GM21447 (cell line): Measurements from ENCODE around the gene TSPAN14.

Experiments used
- ATAC-seq: cut with Tn5 transposase; IDR thresholded peaks from one replicate; pipeline ENCODE4 v1.9.1; 2021; ENCODE audit not compliant: unreplicated experiment

Gene TSPAN14

DNA sequence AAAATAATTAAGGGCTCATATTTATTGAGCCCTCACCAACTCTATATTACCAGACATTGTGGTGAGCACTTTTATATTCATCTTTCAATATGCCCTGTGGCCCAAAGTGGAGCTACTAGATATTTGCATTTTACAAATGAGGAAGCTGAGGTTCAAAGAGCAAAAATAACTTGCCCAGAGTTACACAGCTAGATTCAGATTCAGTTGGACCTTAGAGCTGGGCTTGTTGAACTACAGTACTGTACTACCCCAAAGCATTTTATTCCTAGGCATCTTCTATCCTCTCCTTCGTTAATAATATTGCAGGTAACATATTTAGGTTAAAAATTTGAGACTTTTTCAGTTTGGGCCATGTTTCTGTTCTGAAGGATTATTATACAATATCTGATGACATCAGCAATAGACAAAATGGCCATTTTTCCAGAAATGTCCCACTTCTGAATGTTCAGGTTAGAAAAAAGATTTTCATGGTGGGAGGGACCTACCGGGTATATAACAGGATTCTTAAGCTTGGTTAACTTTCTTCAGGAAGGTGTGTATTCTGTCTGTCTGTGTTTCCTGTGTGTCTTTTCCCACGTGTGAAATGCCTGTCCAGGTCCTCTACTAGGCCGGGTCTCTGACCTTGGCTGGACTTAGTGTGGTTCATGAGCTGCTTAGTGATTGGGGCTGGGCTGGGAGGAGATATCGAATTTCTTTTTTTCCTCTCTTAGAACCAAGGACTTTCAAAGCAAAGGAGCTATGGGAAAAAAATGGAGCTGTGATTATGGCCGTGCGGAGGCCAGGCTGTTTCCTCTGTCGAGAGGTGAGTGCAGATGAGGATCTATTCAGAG, 32.2 kb upstream of the TSPAN14 start:
- ATAC-seq = peak; percentile 95

DNA sequence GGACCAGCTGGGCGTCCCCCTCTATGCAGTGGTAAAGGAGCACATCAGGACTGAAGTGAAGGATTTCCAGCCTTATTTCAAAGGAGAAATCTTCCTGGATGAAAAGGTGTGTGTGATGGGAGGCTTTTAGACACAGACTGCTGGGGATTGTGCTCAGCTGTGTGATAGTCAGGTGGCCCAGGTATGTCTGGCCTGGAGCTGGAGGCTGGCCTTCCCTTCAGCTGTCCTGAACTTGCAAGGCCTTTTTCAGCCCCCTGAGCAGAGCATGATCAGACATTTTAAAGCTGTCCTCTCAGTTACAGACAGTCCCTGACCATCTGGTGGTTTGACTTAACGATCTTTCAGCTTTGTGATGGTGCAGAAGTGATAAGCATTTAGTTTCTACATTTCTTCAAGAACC, 28.2 kb upstream of the TSPAN14 start:
- ATAC-seq = no peak

DNA sequence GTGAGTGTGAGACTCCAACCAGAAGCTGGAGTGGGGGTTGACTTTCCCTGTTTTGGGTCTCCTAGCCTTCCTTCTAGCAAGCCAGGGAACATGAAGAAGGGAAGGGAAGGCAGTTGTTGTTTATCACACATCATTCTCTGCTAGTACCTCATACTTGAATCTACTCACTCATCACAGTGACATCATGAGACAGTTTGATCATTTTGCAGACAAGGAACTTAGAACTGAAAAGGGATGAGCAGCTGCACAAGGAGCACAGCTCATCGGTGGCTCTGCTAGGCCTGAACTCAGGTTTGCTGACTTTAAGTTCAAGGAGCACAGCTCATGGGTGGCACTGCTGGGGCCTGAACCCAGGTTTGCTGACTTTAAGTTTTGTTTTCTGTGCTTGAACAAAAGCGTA, 26.6 kb upstream of the TSPAN14 start:
- ATAC-seq = no peak

DNA sequence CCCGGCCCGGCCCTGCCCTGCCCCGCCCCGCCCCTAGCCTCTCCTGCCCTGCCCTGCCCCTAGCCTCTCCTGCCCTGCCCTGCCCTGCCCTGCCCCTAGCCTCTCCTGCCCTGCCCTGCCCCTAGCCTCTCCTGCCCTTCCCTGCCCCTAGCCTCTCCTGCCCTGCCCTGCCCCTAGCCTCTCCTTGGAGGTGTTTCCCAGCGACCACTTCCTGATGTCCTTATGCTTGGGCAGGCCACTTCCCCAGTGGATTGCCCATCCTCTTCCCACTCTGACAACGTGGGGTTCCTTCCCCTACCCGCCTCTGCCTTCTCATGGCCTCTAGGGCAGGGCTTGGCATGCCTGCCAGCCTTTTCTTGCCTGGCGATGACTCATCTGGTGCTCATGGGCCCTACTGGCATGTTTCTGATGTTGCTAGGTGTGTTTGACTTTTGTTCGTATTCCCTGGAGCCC, 24.6 kb upstream of the TSPAN14 start:
- no peak for ATAC-seq

DNA sequence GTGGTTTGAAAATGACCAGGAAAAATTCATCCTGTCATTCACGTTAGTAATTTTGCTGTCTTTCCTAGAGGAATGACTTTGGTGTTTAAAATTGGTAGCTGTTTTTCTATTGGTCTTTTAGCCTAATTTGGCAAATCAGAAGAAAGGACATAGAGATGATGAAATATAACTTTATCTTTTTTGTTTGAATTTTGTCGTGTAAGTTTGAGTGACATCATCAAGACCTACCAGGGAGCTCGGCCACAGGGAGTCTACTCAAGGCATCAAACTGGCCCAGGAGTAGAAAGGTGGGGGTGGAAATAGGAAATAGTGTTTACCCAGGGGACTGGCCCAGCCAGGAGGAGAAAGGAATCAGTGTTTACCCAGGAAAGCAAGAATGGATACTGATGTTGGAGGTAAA, 21.0 kb upstream of the TSPAN14 start:
- ATAC-seq = no peak

DNA sequence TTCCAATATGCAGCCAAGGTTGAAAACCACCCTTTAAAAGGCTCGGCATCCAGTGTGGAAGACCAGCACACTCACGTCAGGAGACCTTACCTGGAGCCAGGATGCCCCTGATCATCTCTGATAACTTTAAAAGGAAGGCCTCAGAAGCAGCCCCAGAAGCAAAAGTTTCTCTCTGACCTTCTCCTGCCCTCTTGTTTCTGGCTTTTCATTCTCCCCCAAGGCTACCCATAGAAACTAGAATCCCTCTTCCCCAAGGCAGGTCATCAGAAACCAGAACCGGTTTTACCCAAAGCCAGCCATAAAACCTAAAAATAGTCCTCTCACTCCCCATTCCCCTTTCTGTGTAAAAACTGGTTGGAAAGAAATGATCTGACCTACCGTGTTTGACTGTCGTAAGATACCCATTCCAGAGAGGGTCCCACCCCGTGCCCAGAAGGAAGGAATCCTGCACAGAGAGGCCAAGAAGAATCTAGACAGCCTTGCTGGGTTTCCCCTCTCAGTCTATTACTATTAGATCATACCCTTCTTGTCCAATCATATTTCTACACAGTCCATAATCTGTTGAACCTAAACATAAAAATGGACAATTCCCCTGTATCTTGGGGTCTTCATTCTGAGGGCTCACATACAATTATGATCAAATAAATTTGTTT, 17.5 kb upstream of the TSPAN14 start:
- no peak for ATAC-seq

DNA sequence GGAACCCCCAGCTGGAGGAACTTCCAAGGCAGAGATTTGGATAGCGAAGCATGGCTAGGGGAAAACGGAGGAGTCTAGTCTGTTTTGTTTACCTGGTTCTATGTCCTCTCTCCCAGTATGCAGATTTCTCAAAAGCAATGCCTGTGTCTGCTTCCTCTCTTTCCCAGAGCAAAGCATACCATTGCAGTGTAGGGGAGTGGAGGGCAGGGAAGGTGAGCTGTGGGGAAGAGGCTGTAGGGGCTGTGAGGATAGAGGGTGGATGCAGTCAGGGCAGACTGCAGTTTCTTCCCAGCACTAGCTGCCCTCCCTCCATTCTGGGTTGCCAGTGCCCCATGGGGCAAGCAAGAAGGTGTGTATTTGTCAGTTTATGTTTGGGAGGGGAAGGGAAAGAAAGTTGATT, 16.9 kb upstream of the TSPAN14 start:
- ATAC-seq = no peak

DNA sequence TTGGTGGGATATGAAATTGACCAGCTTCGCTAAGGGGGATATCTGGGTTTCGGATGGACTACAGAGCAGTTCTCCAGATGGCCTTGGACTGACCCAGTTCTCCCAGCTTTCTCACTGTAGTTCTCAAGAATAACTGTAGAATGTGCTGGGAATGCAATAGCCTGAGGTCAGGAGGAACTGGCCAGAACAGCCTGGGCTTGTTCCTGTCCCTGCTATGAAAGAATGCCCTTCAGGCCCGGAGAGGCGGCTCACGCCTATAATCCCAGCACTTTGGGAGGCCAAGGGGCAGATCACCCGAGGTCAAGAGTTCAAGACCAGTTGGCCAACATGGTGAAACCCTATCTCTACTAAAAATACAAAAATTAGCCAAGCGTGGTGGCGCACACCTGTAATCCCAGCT, 12.3 kb upstream of the TSPAN14 start:
- ATAC-seq = no peak

DNA sequence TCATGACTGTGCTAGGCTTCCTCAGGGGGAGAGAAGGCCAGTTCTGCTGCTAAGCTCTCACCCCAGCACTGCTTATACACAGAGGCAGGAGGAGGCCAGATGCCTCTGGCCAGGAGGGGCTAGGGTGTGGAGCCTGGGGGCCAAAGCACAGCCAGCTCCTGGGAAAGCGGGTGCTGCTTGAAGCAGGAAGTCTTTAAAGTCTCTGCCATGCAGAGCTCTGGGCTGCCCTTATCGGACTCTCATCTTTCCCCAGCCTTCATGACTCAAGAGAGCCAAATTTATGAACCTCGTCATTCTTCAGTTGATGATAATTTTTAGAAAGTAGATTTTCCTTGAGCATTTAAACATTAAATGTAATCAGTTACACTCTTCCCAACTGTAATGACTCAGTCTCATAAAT, 11.2 kb upstream of the TSPAN14 start:
- no peak for ATAC-seq

DNA sequence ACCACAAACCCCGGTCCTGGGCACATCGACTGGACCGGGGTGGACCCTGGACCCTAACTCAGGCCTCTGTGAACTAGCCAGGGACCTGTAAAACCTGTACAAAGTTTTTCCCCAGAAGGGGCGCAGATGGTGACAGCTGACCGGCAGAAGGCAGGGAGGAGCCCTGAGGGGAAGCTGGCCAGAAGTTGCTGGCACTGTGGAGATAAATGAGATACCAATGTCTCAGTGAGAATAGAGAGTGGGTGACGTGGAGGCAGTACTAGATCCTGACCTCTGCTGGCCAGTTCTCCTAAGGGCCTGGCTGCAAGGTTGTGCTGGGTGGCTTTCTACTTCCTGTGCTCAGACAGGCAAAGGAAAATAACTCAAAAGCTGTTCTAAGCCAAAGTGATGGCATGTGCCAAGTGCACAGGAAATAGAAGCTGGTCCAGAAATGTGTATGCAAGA, 10.6 kb upstream of the TSPAN14 start:
- ATAC-seq = no peak

DNA sequence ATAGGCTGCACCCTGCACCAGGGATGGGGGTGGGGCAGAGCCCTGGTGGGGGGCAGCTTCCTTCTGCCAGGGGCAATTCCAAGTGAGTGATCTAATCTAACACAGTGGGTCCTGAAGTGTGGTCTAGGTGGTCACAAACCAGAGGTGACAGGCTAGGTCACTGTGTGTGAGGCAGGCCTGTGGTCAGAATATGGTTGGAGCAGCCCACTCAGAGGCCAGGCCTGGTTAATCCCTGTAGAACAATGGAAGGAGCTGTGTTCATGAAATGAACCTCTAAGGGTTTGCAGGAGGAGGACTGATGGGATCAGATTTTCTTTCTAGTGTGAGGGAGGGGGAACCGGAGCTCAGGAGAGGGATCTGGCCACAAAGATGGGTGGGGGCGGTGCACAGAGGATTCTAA, 10.0 kb upstream of the TSPAN14 start:
- no peak for ATAC-seq

DNA sequence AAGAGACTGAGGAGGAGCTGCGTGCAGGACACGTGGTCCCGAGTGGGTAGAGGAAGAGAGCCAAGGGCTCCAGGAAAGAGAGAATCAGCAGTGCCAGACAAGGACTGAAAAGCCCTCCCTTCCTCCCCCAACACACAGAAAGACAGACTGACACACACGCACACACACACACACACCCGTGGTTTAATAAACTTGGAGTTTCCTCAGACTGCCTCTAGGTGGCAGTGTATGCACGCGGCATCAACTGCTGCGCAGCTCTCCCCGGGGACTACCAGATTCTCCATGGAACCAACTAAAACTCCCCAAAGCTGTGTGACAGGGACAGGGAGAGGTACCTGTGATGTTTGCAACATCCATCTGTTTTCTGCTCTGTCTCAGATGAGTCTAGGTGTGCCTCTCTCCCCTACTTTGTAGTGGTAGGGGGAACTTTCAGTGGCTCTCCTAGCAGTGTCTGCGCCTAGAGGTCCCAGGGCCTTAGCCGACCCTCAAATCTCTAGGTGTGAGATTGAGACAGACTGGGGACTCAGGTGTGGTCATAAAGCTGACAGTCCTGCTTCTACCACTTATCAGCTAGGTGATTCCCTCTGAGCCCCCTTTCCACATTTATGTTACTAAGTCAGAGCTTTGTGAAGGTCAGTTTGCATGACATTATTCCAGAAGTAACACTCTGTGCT, 9.3 kb upstream of the TSPAN14 start:
- ATAC-seq = peak; percentile 71

DNA sequence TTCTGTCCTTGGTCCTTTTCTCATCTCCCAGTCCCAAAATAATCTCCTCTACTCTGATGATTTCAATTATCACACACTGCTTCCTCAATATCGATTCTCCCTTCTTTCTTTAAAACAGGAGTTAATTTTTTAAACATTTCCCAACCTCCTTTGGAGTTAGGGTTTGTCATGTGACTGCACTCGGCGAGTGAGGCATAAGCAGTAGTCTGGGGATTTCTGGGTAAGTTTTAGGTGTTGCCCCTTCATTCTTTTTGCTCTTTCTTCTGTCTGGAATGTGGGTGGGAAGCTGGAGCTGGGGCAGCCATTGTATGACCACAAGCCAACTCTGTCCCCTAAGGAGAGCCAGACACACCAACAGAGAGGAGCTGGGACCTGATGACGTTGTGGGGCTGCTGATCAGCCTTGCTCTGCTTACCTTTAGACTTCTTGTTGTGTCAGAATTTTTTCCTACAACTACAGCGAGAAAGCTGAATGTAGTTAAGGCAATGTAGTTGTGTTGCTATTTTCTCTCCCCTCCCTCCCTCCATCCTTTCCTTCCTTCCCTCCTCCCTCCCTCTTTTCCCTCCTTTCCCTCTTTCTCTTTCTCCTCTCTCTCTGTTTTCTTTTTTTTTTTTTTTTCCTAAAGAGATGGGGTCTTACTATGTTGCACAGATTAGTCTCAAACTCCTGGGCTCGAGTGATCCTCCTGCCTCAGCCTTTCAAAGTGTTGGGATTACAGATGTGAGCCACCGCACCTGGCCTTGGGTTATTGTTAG, 6.5 kb upstream of the TSPAN14 start:
- ATAC-seq = no peak

DNA sequence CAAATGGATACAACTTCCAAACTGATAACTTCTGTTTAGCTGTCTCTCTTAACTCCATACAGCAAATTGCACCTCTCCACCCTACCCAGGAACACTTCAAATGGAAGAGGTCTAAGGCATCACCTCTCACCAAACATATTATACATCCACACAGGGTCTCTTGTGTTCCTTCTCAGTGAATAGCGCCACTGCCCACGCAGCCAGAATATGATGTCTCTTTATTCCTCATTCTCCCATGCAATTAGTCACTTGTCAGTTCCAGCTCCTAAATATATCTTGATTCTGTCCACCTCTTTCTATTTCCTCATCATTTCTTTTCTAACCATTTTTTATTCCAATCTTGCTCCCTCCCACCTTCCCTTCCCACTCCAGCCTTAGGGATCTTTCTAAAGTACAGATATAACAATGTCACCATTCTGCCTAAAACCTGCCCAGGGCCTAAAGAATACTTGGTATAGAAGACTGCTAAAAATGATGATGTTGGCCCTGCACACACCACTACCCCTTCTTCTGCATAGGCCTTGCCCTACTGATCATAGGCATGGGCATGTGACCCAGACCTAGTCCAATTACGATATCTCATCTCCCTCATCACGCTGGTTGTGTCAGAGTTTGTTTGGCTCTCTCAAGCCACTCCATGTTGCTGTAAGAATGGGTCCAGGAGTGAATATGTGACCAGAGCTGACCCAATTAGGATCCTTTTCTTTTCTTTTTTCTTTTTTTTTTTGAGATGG, 5.7 kb upstream of the TSPAN14 start:
- ATAC-seq = no peak

DNA sequence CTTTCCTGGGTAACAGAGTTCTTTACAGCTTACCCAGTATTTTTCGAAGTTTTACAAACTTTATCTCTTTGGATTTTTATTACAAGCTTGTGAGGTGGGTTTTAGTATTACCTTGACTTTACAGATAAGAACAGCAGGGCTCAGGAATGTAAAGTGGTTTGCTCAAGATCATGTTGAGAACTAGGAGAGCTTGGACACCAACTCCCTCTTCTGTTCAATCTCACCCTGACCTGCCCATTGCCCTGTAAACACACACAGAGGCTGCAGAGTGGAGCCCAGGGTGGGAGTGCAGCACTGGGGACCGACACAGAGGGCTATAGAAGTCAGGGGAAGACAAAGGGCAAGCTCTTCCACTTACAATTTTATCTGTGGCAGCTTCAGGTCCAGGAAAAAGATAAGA, 4.6 kb upstream of the TSPAN14 start:
- ATAC-seq = no peak

DNA sequence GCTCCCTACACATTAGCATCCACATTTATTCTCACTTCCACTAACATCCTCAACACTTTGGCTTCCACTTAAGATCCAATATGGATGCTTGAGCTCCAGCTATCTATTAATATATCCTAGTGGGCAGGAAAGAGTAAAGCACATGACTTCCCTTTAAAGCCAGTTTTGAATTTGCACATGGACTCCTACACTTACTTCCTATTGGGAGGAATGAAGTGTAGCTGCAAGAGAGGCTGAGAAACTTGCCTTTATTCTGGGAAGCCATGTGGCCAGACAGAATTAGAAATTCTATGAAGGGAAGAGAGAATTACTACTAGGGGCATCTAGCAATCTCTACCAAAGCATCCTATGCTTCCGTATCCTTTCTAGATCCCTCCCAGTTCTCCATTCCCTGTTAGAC, 3.0 kb upstream of the TSPAN14 start:
- ATAC-seq = no peak

DNA sequence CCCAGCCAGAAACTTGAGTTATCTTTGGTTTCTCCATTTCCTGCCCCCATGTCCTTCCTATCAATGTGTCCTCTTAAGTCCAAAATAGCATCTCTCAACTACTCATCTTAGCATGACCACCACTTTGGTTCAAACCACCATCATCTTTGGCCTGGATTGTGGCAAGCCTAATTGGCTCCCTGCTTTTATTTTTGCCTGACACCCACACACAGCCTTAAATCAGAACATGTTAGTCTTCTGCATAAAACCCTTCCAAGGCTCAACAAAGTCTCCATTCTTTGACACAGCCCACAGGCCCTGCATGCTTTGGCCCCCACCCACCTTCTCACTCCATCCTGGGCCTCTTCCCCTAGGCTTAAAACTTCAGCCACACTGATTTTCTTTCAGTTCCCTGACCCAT, 2.0 kb upstream of the TSPAN14 start:
- ATAC-seq = no peak

DNA sequence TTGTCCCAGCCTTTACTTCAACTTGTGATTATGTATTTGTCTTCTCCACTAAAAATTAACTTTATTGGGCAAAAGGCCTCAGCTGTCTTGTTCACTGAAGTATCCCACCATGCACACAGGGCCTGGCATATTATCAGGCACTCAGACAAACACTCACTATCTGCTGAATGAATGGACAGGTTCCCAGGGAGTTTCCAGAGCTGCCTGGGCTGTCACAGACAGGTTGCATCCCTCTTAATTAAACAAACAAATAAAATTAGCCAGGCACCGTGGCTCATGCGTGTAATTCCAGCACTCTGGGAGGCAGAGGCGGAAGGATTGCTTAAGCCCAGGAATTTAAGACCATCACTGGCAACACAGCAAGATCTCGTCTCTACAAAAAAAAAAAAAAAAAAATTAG, 1.5 kb upstream of the TSPAN14 start:
- no peak for ATAC-seq

DNA sequence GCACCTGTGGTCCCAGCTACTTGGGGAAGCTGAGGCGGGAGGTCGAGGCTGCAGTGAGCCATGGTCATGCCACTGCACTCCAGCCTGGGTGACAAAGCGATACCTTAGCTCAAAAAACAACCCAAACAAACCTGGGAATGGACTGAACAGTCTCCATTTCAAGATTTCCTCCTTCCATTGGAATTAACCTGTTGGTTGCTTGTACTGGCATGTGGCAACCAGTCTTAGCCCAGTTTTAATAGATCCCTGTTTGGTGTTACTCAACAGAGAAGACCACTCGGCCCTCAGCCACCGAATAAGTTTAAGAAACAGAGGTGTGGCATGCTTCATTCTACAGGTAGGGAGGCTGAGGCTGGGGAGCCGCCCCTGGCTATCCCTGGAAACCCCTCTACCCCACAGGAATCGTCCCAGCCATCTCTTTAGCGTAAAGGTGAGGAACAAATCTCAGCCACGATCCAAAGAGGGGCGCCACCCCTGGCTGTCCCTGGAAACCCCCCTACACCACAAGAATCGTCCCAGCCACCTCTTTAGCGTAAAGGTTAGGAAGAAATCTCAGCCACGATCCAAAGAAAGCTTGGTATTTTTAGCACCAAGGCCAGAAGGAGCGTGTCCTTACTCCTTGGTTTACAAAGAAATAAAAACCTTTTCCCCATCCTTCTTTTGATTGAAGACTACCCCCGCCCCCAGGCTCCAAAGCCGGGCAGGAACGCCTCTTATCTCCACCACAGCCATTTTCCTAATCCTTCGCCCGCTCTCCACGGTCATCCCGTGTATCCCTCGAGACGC, 861 bp upstream of the TSPAN14 start:
- no peak for ATAC-seq
